GM18499 (cell line): ENCODE results near the gene RAD9A.

Experiments used
- ATAC-seq: cut with Tn5 transposase; IDR thresholded peaks from one replicate; pipeline ENCODE4 v1.9.1; 2021; ENCODE audit warnings: moderate number of reproducible peaks; ENCODE audit not compliant: insufficient read depth, unreplicated experiment

RAD9A gene

GRCh38 chr11:67356864-67357561 is 34.8 kb upstream of the RAD9A start:
- no peak for ATAC-seq

DNA sequence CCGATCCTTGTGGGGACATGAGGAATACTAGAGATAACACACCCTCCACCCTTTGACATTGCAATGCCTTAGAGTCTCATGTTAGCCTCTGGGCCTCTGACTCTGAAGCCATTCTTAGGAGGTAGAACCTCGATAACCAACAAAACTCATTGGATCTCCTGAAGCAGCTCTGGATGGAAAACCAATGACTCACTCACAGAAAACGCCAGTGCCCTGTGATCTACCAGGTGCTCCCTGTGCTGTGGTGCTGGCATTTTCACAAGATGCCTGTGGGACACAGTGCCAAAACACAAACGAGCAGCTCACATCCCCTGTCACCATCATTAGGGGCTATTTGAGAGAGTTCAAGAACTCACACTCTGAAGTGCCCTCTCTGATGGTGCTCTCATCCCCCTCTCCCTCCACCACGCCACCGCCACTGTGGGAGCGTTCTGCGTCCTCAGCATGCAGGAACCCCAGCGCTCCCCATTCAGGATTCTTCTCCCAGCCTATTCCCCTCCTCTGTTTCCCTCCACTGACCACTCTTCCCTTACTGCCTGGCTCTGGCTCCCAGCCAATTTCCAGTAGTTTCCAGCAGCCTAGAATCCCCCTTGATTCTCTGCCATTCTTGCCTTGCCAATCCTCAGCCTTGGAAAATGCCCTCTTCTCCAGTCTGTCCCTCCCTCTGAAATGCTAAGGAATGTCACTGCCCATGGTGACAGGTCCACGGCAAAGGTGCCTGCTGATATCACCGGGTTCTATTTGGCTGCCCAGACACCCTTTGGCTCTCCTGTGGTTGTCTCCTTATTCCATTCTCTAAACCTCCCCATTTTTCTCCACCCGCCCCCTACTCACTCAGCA is 33.7 kb upstream of the RAD9A start:
- no peak for ATAC-seq

DNA sequence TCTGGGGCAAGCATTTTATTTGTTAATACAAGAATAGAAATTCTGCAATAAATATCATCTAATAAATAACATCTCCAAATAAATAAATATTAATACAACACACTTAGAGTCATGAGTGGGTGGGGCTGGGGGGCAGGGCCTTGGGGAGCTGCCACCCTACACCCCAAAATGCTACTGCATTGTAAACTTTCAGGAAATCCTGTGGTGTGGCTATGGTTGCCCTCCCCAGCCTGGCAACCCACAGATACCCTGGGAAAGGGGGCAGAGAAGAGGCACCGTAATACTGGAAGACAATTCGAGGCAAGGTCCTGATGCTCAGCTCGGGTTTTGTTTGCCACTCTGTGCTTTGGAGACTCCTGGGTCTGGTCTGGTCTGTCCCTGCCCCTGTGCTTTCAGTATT is 27.6 kb upstream of the RAD9A start:
- ATAC-seq = no peak

- no peak for ATAC-seq
Measured at GRCh38 chr11:67364783-67365722, 26.7 kb upstream of the RAD9A start.

GRCh38 chr11:67365736-67366444 is 25.9 kb upstream of the RAD9A start:
- no peak for ATAC-seq

GRCh38 chr11:67366546-67366945 is 25.2 kb upstream of the RAD9A start:
- ATAC-seq = no peak

DNA sequence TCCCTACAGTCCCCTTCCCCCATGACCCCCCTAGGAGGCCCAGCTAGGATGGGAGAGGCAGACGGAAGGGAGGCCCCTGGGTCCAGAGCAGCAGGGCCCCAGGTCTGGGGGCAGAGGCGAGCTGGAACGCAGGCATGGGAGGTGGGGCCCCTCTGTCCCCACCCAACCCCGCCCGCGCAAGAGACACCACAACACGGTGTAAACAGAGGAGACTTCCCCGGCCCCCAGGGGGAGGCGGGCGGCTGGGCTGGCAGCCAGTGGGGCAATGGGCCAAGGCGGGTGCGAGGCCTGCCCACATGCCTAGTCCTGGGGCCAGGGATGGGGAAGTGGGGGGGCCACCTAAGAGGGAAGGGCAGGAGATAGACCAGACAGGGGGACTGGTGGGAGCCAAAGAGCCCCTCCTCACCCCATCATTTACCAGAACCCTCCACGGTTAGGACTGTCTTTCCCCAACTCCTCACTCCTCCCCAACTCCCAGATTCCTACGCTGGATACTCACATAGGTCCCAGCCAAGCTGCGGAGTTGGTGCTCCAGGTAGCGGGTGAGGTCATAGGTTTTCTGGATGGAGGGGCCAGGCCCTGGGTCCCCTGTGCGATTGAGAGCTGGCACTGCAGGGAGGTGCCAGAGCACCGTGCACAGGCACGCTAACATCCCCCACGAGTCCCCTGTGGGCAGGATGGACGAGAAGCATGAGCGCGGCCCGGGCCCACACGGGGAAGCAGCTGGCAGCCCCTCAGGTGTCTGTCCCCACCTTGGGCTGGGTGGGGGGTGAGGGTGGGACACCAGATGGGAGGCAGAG is 24.6 kb upstream of the RAD9A start:
- no peak for ATAC-seq

- no peak for ATAC-seq
Measured at GRCh38 chr11:67367761-67368227, 24.0 kb upstream of the RAD9A start.

DNA sequence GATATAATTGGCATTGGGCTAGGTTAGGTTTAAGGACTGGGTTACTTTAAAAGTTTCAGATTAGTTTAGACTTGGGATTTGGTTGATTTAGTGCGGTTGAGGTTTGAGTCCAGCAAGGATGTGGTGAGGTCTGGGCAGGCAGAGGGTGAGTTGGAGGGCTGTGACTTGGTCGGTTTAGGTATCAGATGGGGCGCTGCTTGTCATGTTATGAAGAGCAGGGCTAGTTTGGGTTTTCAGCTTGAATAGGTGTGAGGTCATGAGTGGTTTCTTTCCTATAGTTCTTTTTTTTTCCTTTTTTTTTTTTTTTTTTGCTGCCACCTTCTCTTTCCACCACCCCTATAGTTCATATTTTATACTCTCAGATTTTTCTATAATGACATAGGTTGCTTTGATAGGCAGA is 23.2 kb upstream of the RAD9A start:
- ATAC-seq = no peak

DNA sequence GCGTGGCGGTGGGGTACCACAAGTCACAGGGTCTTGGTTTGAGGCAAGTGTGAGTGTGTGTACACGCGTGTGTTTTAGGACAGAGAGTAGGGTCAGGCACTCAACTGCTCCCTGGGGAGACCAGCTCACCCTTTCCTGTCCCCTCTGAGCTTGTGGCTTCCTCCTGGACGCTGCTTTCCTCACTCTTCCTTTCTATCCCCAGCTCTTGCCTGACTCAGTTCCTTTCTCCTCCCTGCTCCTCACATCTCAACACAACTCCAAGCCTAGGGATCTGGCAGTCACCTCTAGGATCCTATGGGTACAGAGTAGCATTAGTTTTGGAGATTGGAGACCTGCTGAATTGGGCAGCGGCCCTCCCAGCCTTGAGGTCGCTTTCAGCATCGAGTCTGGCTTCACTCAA is 22.5 kb upstream of the RAD9A start:
- no peak for ATAC-seq

DNA sequence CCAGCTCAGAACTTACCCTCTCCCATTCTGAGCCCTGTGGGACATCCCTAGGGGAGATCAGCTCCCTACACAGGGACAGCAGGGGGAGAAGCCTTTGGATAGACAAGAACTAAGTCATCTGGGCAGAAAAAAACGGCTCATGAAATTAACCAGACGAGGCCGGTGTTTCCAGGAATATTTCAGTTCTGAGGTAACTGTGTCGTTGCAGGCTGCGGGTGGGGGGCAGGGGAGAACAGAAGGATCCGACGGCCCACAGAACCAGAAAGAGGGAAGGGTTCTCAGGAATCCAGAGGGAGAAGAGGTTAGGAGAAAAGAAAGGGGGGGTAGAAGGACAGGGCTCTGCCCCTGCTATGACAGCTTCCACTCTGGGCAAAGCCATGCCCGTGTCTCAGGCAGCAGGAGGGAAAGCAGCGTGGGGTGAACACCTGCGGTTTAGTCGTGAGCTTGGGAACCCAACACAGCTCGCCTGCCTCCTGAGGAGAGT is 21.9 kb upstream of the RAD9A start:
- ATAC-seq = no peak

GRCh38 chr11:67370351-67371076 is 21.3 kb upstream of the RAD9A start:
- ATAC-seq = no peak

- ATAC-seq = no peak
Measured at GRCh38 chr11:67371189-67371910, 20.4 kb upstream of the RAD9A start.

GRCh38 chr11:67371911-67372320 is 19.9 kb upstream of the RAD9A start:
- ATAC-seq = no peak

DNA sequence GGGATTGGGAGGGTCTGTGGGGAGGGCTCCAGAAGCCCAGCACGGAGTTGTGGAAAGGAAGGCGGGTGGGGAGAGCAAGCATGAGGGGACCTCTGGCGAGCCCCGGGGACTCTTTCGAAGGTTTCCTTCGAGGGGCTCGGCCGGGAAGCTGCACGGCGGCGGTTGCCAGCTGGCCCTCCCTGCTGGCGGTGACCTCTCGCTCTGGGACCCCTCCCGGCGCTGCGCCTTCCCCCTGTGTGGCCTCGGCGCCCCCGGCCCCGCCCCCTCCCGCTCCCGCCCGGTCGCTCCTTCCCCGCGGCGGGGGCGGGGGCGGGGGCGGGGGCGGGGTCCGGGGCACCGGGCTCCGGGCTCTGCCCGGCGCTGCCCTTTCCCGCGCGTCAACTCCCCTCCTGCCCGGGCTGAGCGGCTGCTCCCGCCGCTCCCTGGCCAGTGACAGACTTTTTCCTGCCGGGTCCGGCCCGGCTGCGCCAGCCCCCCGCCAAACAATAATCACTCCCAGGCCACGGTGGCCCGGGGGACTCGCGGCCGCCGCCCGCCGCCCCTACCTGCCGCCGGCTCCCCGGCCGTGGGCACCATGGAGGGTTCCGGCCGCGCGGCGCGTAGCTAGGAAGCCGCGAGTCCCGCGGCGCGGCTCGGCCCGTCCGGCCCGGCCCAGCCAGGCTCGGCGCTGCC is 19.3 kb upstream of the RAD9A start:
- ATAC-seq = no peak

- no peak for ATAC-seq
Measured at GRCh38 chr11:67372993-67373647, 18.7 kb upstream of the RAD9A start, which contains the start of gene CLCF1. Gene CLCF1, minus strand, starts transcription at chr11:67373598. Its CDS starts 59 bp downstream, at chr11:67373539.
